Endothelial cell of coronary artery (primary cell): Measurements from ENCODE around the gene OAF. TPM values are rescaled to one million over a fixed set of nuclear protein-coding genes. Genes with fewer than 3 reads are reported as not detected.

Experiments used
- total RNA-seq: library from RNA; depleted of rRNA; stranded (reverse); fragments of >200 nt; gene quantifications from 2 replicates; pipeline ENCODE4 v1.2.3, GENCODE V29; 2014

The OAF gene
- total RNA-seq, result 6.1 and 12.6 TPM in 2 replicates

GRCh38 chr11:120210626-120211521, at the start of gene OAF:
Gene OAF, plus strand, starts transcription at chr11:120211032. Its CDS starts 248 bp downstream, at chr11:120211280.

GRCh38 chr11:120239713-120240640, 29.1 kb downstream of the OAF start, which contains the start of gene POU2F3:
Gene POU2F3, plus strand, starts transcription at chr11:120240140. Its CDS starts 204 bp downstream, at chr11:120240344.

Other genes with a start within 250 kb of the OAF start
- 0.19 TPM in 1 of 2 replicates, not detected in the other for gene TRIM29, start 72.9 kb upstream of the OAF start, total RNA-seq
- under 0.01 and 0.09 TPM in 2 replicates for gene POU2F3, start 29.1 kb downstream of the OAF start, total RNA-seq
- gene TLCD5, start 114.3 kb downstream of the OAF start, total RNA-seq, result 4.9 and 7.4 TPM in 2 replicates
- 81.3 and 104 TPM in 2 replicates for gene ARHGEF12, start 125.4 kb downstream of the OAF start, total RNA-seq